ENCODE results near the gene RHBDL3.
"Not testable (repeated sequence)": the region's sequence is repeated elsewhere in the genome, so short reads cannot be mapped to it uniquely, and the experiment has no call there.

The RHBDL3 gene, protein sequence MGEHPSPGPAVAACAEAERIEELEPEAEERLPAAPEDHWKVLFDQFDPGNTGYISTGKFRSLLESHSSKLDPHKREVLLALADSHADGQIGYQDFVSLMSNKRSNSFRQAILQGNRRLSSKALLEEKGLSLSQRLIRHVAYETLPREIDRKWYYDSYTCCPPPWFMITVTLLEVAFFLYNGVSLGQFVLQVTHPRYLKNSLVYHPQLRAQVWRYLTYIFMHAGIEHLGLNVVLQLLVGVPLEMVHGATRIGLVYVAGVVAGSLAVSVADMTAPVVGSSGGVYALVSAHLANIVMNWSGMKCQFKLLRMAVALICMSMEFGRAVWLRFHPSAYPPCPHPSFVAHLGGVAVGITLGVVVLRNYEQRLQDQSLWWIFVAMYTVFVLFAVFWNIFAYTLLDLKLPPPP

DNA sequence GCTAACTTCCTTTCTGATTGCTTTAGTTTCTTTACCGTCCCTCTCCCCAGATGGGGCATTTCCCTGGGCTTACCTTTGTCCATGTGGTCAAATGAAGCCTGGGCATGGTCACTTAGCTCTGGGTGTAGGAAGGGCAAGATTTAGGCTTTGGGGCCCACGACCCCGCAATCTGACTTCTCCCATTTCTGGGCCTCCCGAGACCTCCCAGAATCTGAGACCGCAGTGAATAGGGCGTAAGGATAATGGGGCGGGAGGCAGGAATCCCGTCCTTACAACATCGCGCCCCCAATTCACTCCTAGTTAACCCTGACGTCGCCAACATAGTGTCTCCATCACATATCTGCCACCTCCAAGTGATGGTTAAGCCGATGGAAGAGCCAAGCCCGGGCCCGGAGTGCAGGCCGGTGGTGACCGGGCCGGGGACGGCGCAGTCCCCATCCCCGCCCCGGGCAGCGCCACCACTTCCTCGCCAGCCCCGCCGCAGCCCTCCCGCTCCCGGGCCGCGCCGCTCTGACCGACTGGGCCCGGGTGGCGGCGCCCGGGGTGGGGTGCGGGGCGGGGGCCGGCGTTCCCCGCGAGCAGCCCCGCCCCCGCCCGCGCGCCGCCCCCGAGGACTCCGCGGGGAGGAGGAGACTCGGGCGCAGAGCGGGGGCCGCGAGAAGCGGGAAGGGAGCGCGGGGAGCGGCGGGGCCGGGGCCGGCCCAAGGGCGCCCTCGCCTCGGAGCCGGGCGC lies at the start of gene RHBDL3:
RHBDL3 (plus strand) TSS at position 641 of the 732 bp plus-strand sequence. CDS start 358 bp downstream, outside the sequence.
- DNase-seq (ENCODE audit: low spot score), result no peak

DNA sequence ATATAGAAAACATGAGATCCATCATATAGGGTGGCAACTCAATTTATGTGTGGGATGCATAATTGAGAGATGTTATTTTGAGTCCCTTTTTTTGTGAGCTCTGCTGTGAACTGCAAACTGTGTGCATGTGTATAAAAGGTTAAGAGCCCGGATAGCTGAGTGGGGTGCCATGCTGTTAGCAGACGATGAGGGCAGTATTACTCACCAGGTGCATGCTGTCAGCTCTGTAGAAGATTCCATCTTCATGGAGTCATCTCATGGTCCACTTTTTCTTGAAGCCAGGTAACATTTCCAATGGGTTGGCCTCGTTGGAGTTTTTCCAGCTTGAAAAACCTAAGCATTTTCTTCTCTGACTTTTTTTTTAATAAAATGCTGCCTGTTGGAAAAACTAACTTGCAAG lies 43.0 kb upstream of the RHBDL3 start:
- DNase-seq (ENCODE audit: low spot score), result no peak

DNA sequence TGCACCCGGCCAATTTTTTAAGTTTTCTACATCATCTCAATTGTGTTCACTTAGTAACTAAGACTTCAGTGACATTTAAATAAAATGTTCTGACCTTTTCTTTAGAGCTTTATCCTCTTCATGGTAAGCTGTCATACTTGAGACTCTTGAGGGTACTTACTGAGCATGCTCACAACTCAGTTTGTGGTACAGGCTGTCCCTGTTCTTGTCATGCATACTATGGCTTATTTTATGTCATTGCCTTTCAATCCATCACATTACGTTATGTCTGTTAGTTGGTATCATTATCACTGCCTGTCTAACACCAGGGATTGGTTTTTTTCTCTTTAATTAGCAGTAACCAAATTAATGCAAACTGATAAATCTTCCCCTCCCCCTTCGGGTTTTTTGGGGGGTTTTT lies 41.9 kb upstream of the RHBDL3 start:
- DNase-seq (ENCODE audit: low spot score), result no peak

DNA sequence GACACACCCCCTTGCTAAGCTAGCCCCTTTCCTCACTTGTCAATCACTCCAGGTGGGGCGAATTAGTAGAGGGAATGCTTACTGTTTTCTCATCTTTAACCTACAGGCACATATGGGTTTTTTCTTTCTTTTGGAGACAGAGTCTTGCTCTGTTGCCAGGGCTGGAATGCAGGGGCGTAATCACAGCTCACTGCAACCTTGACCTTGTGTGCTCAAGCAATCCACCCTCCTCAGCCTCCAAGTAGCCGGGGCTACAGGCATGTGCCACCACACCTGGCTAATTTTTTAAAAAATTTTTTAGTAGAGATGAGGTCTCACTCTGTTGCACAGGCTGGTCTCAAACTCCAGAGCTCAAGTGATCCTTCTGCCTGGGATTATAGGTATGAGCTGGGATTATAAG lies 38.7 kb upstream of the RHBDL3 start:
- no peak for DNase-seq (ENCODE audit: low spot score)

DNA sequence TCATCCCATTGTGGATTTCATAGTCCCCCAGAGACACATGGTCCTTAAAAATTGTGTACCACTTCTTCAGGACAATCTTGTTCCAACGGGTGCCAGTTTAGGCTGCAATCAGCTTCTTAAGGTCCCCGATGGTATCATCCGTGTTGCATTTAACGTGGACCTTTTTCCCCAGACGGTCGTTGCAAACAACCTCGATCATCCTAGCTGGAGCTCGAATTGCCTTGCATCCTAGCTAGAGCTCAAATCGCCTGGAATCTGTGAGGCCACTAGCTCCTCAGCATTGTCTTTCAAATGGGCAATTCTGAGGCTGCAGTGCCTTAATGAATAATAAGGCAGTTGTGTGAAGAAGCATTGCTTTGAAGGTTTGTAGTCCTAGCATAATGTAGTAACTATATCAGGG lies 37.7 kb upstream of the RHBDL3 start:
- DNase-seq (ENCODE audit: low spot score), result no peak

DNA sequence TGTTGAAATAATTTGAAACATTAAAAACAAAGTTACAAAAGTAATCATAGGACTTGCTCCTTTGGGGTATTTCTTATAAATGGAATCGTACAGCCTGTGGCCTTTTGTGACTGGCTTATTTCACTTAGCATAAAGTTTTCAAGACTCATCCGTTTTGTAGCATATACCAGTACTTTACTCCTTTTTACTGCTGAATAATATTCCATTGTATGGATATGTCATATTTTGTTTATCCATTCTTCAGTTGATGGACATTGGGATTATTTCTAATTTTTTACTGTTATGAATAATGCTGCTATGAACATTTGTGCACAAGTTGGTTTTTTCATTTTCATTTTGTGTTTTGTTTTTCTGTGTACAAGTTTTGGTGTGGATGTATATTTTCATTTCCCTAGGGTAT lies 30.0 kb upstream of the RHBDL3 start:
- DNase-seq (ENCODE audit: low spot score), result no peak

DNA sequence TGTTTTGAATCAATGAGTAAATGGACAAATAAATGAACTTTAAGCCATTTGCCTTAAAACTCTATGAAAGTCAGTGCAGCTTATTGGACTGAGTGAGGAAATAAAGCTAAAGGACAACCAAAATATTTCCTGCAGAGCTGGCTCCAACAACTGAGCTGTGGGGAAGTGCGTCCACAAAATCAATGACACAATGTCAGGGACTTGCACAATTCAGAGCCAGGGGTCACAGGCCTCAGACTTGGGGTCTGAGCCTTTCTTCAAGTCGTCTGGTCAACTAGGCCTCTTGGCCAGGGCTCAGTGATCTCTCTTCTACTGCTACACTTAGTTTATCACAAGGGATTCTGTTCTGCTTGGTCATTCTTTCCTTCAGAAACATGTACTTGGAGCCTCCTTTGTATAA lies 26.2 kb upstream of the RHBDL3 start:
- DNase-seq (ENCODE audit: low spot score), result no peak

DNA sequence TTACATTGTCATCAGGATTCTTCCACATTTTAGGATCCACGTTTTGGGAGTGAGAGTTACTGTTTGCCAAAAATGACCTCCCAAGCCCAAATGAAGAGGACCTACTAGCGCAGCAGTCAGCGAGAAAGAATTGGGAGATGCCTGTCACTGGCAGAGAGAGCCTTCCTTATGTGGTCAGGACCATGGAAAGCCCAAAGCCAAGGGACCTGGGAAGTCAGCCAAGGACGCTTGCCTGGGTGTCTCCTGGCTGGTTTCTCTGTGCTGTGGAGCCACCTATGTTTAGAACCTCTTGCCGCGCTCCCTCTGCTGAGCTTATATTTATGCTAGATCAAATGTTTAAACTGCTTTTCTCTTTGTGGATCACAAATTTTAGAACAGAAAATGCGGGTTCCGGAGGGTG lies 24.9 kb upstream of the RHBDL3 start:
- no peak for DNase-seq (ENCODE audit: low spot score)

DNA sequence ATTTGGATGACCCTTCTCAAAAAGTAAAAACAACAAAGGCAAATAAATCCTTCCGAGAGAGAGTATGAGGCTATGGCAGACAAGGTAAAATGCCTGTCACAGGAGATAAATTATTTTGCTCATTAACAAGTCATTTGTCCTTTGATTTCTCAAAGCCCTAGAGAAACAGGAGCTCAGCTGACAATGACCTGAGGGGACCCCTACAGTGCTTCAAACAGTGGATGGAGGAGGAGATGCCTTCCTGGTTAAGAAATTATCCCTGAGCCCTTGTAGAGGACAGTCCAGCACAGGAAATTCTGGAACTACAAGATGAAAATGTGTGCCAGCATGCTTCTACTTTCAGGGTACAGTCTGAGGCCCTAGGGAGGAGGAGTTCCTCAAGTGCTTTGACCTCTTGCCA lies 24.0 kb upstream of the RHBDL3 start:
- DNase-seq (ENCODE audit: low spot score), result no peak

DNA sequence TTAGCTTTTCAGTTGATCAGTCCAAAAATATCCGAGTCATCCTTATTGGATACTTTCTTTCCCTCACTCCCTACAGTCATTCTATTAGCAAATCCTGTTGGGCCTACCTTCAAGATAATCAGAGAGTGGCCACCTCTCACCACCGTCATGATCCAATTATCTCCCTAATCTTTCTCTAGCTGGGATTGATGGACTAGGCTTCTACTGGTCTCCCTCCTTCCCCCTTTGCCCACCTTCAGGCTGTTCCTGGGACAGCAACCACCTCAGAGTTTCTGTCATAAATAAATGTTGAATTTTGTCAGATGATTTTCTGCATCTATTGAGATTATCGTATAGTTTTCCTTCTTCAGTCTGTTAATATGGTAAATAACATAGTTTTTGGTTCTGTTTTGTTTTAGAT lies 16.2 kb upstream of the RHBDL3 start:
- no peak for DNase-seq (ENCODE audit: low spot score)

DNA sequence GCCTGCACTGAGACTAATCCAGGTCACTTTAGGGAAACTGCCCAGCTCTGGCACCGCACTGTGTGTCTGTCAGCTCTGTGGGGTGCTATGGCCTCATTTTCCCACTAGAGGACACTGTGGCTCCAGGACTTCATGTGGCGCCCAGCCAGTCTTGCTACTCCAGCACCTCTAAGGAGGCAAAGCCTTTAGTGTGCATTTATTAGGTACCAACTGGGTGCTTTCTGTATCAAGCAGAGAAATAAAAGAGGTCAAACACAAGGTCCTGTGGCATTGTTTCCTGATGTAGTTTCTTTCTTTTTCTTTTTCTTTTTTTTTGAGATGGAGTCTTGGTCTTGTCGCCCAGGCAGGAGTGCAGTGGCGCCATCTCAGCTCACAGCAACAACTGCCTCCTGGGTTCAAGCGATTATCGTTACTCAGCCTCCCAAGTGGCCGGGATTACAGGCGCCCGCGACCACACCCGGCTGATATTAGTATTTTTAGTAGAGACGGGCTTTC lies 12.5 kb upstream of the RHBDL3 start:
- DNase-seq (ENCODE audit: low spot score), result peak; percentile 86

DNA sequence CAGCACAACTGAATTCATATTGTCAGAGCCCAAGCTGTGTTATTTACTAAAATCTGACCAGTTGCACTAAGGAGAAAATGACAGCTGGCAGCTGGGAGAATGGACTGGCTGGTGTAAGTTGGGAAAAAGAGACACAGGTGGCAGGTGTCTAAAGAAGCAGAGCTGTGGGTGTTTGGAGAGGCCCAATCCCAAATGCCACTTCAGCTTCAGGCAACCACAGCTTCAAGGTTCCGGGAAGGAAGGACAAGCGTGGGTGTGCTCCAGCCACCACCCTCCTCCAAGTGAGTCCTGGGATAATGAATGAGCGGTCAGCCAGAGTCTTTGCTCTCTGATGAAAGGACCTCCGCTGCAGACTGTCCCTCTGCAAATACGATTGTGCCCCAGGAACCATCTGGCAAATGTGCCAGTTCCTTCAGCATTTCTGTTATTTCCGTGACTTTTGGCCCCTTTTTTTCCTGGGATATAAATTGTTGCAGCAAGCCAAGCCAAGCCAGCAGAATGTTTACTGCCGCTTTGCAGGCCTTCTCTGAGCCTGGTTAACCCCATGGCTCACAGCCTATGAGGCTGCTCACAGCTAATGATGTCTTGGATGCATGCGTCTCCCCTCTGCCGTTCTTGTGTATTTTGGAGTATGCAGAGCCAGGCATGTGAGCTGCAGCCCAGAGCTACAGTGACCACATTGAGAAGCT lies 9.5 kb upstream of the RHBDL3 start:
- DNase-seq (ENCODE audit: low spot score), result no peak

DNA sequence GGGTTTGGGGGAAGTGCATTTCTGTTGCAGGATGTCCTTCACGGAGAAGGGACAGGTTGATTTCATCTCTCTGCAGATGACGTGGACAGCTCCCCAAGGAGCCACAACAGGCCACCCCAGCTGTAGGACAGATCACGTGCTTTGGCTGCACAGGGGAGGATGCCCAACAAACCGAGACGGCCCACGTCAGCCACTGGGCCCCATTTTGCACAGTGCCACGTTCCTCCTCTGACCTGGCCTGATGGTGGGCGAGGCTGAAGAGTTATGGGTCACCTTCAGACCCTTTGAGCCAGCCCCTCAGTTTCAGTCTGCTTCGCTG lies 9.0 kb upstream of the RHBDL3 start:
- DNase-seq (ENCODE audit: low spot score), result no peak

DNA sequence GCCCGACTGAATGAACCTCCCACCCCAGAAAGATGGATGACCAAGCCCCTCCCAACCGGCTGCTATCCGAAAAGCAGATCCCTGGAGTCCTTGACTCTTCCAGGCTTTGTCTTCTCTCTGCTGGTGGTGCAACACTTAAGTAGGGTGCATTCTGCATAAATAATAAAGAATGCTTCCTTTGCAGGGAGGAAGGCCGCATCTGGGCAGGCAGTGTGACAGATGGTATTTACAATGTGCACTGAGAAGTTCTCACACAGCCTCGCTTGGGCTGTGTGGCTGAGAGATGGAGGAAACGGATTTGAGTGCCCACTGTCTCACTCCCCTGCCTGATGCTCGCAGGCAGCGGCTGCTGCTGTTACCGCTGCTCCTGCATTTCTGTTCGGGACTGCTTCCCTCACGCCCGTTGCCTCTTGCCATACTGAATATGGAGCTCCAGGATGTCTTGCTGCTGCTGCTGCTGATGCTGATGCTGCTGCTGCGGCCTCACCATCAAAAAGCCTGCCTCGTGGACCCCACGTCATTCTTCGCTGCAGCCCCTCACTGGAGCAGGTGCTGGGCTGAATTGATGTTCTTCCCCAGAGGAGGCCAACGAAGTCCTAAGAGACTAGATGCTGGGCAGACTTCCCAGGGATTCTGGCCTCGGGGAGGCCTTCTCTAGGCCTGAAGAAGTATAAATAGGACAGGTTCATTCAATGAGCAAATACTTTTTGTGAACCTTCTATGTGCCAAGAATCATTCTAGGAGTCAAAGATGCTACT lies 7.1 kb upstream of the RHBDL3 start:
- DNase-seq (ENCODE audit: low spot score), result no peak

DNA sequence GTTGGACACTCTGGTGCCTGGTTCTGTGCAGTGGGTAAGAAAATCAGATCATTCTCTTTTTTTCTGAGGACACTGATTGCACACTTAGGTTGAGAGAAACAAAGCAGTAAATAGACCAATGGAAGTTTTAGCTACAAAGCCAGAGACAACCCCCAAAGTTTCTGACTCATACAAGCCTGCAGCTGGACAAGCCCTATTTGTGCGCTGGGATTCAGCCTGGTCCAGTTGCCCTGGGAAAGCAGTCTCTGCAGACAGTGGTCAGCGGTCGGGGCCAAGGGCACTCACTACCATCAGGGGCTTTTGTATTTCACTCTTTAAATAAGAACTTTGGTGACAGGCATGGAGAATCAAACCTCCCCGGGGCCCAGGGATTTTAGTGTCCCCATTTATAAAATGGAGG lies 6.0 kb upstream of the RHBDL3 start:
- DNase-seq (ENCODE audit: low spot score), result no peak

DNA sequence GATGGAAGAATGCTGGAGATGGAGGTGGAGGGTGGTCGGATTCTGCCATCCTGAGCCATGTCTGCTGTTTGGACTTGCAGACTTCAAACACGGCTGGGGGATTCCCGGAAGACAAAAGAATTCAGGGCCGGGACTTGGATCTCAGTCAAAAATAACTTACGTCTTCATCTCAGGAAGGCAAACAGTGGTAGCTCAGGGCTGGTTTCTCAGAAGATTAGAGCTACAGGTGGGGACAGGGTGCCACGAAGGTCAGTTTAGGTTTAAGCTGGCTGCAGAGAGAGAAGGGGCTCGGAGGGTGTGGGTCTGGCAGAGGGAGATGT lies 4.3 kb upstream of the RHBDL3 start:
- DNase-seq (ENCODE audit: low spot score), result no peak

DNA sequence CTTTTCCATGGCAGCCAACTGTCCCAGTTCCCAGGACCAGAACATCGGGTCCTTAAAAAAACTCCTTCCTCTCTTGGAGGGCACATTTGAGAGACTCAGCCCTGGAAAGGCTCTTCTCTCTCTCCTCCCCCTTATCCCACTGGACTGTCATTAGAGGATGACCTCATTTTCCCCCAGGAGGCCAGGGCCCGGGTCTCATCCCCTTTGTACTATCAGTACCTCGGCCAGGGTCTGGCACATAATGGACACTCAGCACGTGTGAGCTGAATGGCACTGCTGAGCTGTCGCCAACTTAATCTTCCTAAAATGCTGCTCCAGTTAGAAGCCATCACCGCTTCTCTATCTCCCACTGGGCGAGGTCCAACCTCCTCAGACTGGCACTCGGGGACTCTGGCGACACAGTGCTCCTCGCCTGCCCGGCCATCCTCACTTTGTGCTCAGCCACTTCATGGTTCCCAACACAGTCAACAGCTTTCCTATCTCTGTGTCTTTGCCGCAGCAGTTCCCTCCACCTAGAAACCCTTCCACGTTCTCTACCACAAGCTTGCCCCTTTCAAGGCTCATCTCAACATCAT lies 3.6 kb upstream of the RHBDL3 start:
- DNase-seq (ENCODE audit: low spot score), result no peak

DNA sequence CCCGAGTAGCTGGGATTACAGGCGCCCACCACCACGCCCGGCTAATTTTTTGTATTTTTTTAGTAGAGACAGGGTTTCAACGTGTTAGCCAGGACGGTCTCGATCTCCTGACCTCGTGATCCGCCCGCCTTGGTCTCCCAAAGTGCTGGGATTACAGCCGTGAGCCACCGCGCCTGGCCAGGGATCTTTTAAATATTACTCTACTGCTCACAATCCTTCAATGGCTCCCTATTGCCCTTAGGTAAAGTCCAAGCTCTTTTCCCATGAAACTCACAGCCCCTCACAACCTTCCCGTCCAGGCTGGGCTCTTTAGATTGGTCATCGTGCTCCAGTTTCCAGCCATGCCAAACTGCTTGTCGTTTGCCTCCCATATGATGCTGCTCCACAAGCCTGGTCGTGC lies 2.1 kb upstream of the RHBDL3 start:
- DNase-seq (ENCODE audit: low spot score), result not testable (repeated sequence)

DNA sequence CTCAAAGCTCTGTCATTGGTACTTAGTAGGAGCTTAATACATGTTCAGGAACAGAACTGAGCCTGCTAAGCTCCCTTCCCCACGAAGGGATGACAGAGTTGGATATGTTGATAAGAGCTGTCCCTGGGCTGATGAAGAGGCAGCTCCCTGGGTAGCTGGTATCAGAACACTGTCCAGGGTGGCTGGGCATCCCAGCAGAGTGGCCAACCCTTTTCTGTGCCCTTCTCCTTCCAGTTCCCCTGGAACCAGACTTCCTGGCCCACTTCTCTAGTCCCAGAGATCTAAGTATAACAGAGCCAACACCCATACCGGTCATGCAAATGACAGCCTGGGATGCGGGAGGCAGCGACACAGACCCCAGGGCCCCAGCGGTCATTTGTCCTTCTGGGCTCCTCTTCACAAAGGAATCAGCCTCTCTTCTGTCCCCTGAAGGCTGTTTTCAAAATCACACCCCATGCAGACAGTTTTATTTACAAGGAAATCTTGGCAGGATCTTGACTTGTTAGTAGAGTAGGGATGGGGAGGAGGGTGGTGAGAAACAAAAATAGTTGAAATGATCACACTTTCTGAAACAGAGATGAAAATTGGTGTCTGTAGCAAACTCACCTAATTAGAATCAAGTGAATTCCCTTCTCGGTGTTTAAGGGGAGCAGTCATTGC lies 1.4 kb upstream of the RHBDL3 start:
- no peak for DNase-seq (ENCODE audit: low spot score)

DNA sequence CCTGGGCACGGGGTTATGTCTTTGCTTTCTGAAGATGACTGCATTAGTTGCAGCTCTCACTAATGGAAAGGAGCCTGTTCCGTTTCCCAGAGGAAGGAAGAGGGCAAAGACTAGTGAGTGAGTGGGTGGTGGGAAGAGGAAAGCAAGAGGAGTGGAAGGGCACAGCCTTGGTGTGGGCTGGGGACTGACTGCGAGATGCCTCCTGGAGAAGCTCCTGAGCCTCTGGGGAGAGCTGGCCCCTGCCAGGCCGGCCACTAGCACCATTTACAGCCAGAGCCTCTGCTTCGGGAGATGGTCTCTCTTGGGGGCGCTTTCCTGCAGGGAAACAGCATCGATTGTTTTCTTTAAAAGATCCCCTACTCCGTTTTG lies 825 bp upstream of the RHBDL3 start:
- no peak for DNase-seq (ENCODE audit: low spot score)

DNA sequence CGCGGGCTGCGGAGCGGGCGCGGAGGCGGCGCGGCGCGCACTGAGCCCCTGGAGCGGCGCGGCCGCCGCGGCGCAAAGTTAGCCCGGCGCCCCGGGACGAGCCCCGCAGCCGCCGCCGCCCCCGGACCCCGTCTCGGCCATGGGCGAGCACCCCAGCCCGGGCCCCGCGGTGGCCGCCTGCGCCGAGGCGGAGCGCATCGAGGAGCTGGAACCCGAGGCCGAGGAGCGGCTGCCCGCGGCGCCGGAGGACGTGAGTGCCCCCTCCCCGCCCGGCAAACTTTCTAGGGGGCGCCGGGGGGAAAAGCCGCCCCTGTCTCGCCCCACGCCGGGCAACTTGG lies 388 bp downstream of the RHBDL3 start:
- no peak for DNase-seq (ENCODE audit: low spot score)
